Measurements from ENCODE around the gene NUPR1. TPM values are rescaled to one million over a fixed set of nuclear protein-coding genes. Genes with fewer than 3 reads are reported as not detected.

NUPR1 gene
- polyA plus RNA-seq, 1 donor (not counting 4 experiments of a cell fraction or from before 2014, with no cell fraction given) = 126 TPM

GRCh38 chr16:28522792-28523191, 16.0 kb downstream of the NUPR1 start:
- no peak for FAIRE-seq
- Histone ChIP-seq H2AFZ (ENCODE audit: control insufficient read depth, low read length) (no peak overlapping the region), H3K36me3 (ENCODE audit: control insufficient read depth in 2 of 2, extremely low read depth in 1 of 2, insufficient read depth in 2 of 2, low read length in 2 of 2) (no peaks in the 10 kb centered on the region), H3K9me1 (ENCODE audit: control insufficient read depth, extremely low read depth, insufficient read depth, low read length) (no peaks in the 10 kb centered on the region), H3K4me2 (ENCODE audit: control insufficient read depth, extremely low read depth, insufficient read depth, low read depth, low read length) (no peak overlapping the region), H3K79me2 (ENCODE audit: control insufficient read depth, insufficient read depth, low read length) (no peaks in the 10 kb centered on the region), H3K9me3 (ENCODE audit: control insufficient read depth, low read depth, low read length) (no peaks in the 10 kb centered on the region), H3K27me3 (ENCODE audit: control insufficient read depth, extremely low read depth, insufficient read depth, low read length) (no peaks in the 10 kb centered on the region), H3K4me1 (ENCODE audit: control insufficient read depth, extremely low read depth, insufficient read depth, low read length) (no peaks in the 10 kb centered on the region), H3K9ac (ENCODE audit: control insufficient read depth, extremely low read depth, insufficient read depth, low read length) (no peak overlapping the region), H3K4me3 (ENCODE audit: control insufficient read depth in 2 of 3, extremely low read depth in 1 of 3, insufficient read depth in 2 of 3, low read depth in 1 of 3, low read length in 3 of 3) (no peak overlapping the region), H4K20me1 (ENCODE audit: control insufficient read depth, extremely low read depth, insufficient read depth, low read length) (no peaks in the 10 kb centered on the region), H3K27ac (ENCODE audit: control insufficient read depth, insufficient read depth, low read length) (no peak overlapping the region)
- no peak for DNase-seq (ENCODE audit: low read depth, low spot score)
- dilution Hi-C loops (cut with MboI; ENCODE audit: extremely low pct_ligation_motif_present, low sequenced_read_pairs) = no loop called here
- TF ChIP-seq CTCF (optimal IDR thresholded peaks at IDR 0.05 in 1 of 3, IDR thresholded peaks at IDR 0.05 in 1 of 3, conservative IDR thresholded peaks at IDR 0.05 in 1 of 3; ENCODE audit: extremely low read depth in 1 of 3, insufficient read depth in 2 of 3, low read length in 3 of 3) (no peak), EZH2 (IDR thresholded peaks at IDR 0.05; ENCODE audit: low read length) (no peak)

- Histone ChIP-seq H4K20me1 (ENCODE audit: control insufficient read depth, extremely low read depth, insufficient read depth, low read length) (no peaks in the 10 kb centered on the region), H3K9ac (ENCODE audit: control insufficient read depth, extremely low read depth, insufficient read depth, low read length) (no peak overlapping the region), H3K4me2 (ENCODE audit: control insufficient read depth, extremely low read depth, insufficient read depth, low read depth, low read length) (no peak overlapping the region), H3K9me3 (ENCODE audit: control insufficient read depth, low read depth, low read length) (no peaks in the 10 kb centered on the region), H3K9me1 (ENCODE audit: control insufficient read depth, extremely low read depth, insufficient read depth, low read length) (no peaks in the 10 kb centered on the region), H3K79me2 (ENCODE audit: control insufficient read depth, insufficient read depth, low read length) (no peaks in the 10 kb centered on the region), H3K27ac (ENCODE audit: control insufficient read depth, insufficient read depth, low read length) (no peak overlapping the region), H3K36me3 (ENCODE audit: control insufficient read depth in 2 of 2, extremely low read depth in 1 of 2, insufficient read depth in 2 of 2, low read length in 2 of 2) (no peaks in the 10 kb centered on the region), H3K27me3 (ENCODE audit: control insufficient read depth, extremely low read depth, insufficient read depth, low read length) (no peaks in the 10 kb centered on the region), H2AFZ (ENCODE audit: control insufficient read depth, low read length) (no peak overlapping the region), H3K4me1 (ENCODE audit: control insufficient read depth, extremely low read depth, insufficient read depth, low read length) (no peaks in the 10 kb centered on the region), H3K4me3 (ENCODE audit: control insufficient read depth in 2 of 3, extremely low read depth in 1 of 3, insufficient read depth in 2 of 3, low read depth in 1 of 3, low read length in 3 of 3) (no peak overlapping the region)
- no peak for DNase-seq (ENCODE audit: low read depth, low spot score)
- no peak for FAIRE-seq
- dilution Hi-C loops (cut with MboI; ENCODE audit: extremely low pct_ligation_motif_present, low sequenced_read_pairs) = no loop called here
- TF ChIP-seq CTCF (optimal IDR thresholded peaks at IDR 0.05 in 1 of 3, IDR thresholded peaks at IDR 0.05 in 1 of 3, conservative IDR thresholded peaks at IDR 0.05 in 1 of 3; ENCODE audit: extremely low read depth in 1 of 3, insufficient read depth in 2 of 3, low read length in 3 of 3) (no peak), EZH2 (IDR thresholded peaks at IDR 0.05; ENCODE audit: low read length) (no peak)
Observed at GRCh38 chr16:28521436-28521835, 17.3 kb downstream of the NUPR1 start.
